PC-9 (cell line): ENCODE data around the gene HNRNPA2B1. TPM values are rescaled to one million over a fixed set of nuclear protein-coding genes. Genes with fewer than 3 reads are reported as not detected.
"Not testable (repeated sequence)": the region's sequence is repeated elsewhere in the genome, so short reads cannot be mapped to it uniquely, and the experiment has no call there.

Source experiments
- BruUV-seq: library from RNA; stranded (reverse); fragments of 400-500 nt; replicated peaks from 2 replicates; lab custom pipeline; 2021; lab: Mats Ljungman, UMichigan
- CTCF ChIA-PET: fragments of 300-600 bp; sonication (Branson Sonifier 250); formaldehyde crosslinking; loops from one replicate; lab custom pipeline; 2022; ENCODE audit warnings: antibody characterized with exemption; lab: Charles Lee
- POLR2A ChIA-PET: fragments of 300-600 bp; sonication (Branson Sonifier 250); formaldehyde crosslinking; loops from one replicate; lab custom pipeline; 2022; ENCODE audit warnings: antibody characterized with exemption; ENCODE audit not compliant: unreplicated experiment; lab: Charles Lee
- DNase-seq, 2 experiments: peaks; one replicate each; pipeline versions ENCODE4 v3.0.0 to v3.0.0-alpha.2; 2015 to 2022; ENCODE audit warnings: mixed read lengths in 1 of 2
- H2AFZ ChIP-seq: fragments of 200-600 bp; sonication (generic); 2 replicates; pipeline ENCODE4 v1.8.1; 2017; ENCODE audit warnings: antibody characterized with exemption
- H3F3A ChIP-seq: fragments of 200-600 bp; sonication (generic); 2 replicates; pipeline ENCODE4 v1.8.1; 2017; ENCODE audit warnings: antibody characterized with exemption, mild to moderate bottlenecking, low read depth; ENCODE audit not compliant: insufficient read depth
- H3K27ac ChIP-seq: fragments of 200-600 bp; sonication (generic); 2 replicates; pipeline ENCODE4 v1.6.1; 2016; ENCODE audit warnings: mixed run types
- H3K27me3 ChIP-seq: fragments of 200-600 bp; sonication (generic); 2 replicates; pipeline ENCODE4 v1.6.1; 2016; ENCODE audit warnings: low read depth, mixed run types; ENCODE audit not compliant: insufficient read depth
- H3K36me3 ChIP-seq: fragments of 200-600 bp; sonication (generic); 2 replicates; pipeline ENCODE4 v1.6.1; 2016; ENCODE audit warnings: low read depth, mixed run types
- H3K4me1 ChIP-seq: fragments of 200-600 bp; sonication (generic); replicated peaks from 2 replicates; pipeline ENCODE4 v1.6.1; 2016; ENCODE audit warnings: mixed run types; ENCODE audit not compliant: insufficient read depth
- H3K4me2 ChIP-seq: fragments of 200-600 bp; sonication (generic); 2 replicates; pipeline ENCODE4 v1.6.1; 2017; ENCODE audit warnings: mixed run types
- H3K4me3 ChIP-seq: fragments of 200-600 bp; sonication (generic); 2 replicates; pipeline ENCODE4 v1.6.1; 2016; ENCODE audit warnings: mixed run types
- H3K79me2 ChIP-seq: fragments of 200-600 bp; sonication (generic); 2 replicates; pipeline ENCODE4 v1.6.1; 2017; ENCODE audit warnings: low read depth, mixed run types
- H3K9me2 ChIP-seq: fragments of 200-600 bp; sonication (generic); 2 replicates; pipeline ENCODE4 v1.8.1; 2017; ENCODE audit warnings: mild to moderate bottlenecking; ENCODE audit not compliant: insufficient read depth
- H3K9me3 ChIP-seq: fragments of 200-600 bp; sonication (generic); 2 replicates; pipeline ENCODE4 v1.8.1; 2016; ENCODE audit warnings: low read depth; ENCODE audit not compliant: insufficient read depth
- H4K20me1 ChIP-seq: fragments of 200-600 bp; sonication (generic); 2 replicates; pipeline ENCODE4 v1.8.1; 2017; ENCODE audit not compliant: insufficient read depth
- CTCF ChIP-seq: fragments of 200-600 bp; sonication (generic); conservative IDR thresholded peaks from 2 replicates; pipeline ENCODE4 v1.6.1; 2017; ENCODE audit warnings: mixed run types, antibody characterized with exemption, mild to moderate bottlenecking, moderate library complexity
- EZH2 ChIP-seq: fragments of 200-600 bp; sonication (generic); IDR thresholded peaks from 2 replicates; pipeline ENCODE4 v1.8.0; 2017; ENCODE audit warnings: antibody characterized with exemption, low read depth
- intact Hi-C: fragments of 100-400 bp; cut with micrococcal nuclease; formaldehyde crosslinking; loops from one replicate; pipeline ENCODE4 v1.10.0; 2022; ENCODE audit not compliant: unreplicated experiment
- total RNA-seq: library from RNA; stranded (reverse); gene quantifications from 2 replicates; pipeline ENCODE4 v1.2.3, GENCODE V29; 2021

Gene HNRNPA2B1
- total RNA-seq, 1 experiment from 2014 or later: 792 TPM

- no peak for TF ChIP-seq CTCF
- no peak for TF ChIP-seq EZH2
- peaks cover 29% of the 10 kb centered on the region for H3K79me2 ChIP-seq
- H3F3A ChIP-seq: peaks cover 70% of the 10 kb centered on the region
- no peak overlapping the region for H2AFZ ChIP-seq
- no peaks in the 10 kb centered on the region for H3K9me2 ChIP-seq
- peaks cover 7% of the 10 kb centered on the region; the same call in 1 of the 2 replicates for H3K4me1 ChIP-seq
- intact Hi-C loops: no loop called here
- no peaks in the 10 kb centered on the region for H3K9me3 ChIP-seq
- H3K36me3 ChIP-seq: peaks cover 49% of the 10 kb centered on the region
- H3K4me2 ChIP-seq: no peak overlapping the region
- H3K27me3 ChIP-seq: no peaks in the 10 kb centered on the region
- no peak overlapping the region for H3K4me3 ChIP-seq
- POLR2A ChIA-PET: no interaction called here
- no peak for DNase-seq
- no peak overlapping the region for H3K27ac ChIP-seq
- peaks cover 7% of the 10 kb centered on the region; the same call in 1 of the 2 replicates for H4K20me1 ChIP-seq
- no TSS peak for BruUV-seq
- CTCF ChIA-PET: no interaction called here
Observed at GRCh38 chr7:26179422-26179821, 21.1 kb downstream of the HNRNPA2B1 start.

GRCh38 chr7:26178272-26178960, 22.1 kb downstream of the HNRNPA2B1 start:
- Histone ChIP-seq H2AFZ (no peak overlapping the region), H3K36me3 (peaks cover 44% of the 10 kb centered on the region), H3K4me2 (no peak overlapping the region), H3K27ac (no peak overlapping the region), H3K9me2 (no peaks in the 10 kb centered on the region), H3K4me3 (no peak overlapping the region), H4K20me1 (peaks cover 5% of the 10 kb centered on the region; the same call in 1 of the 2 replicates), H3K4me1 (0 out of 2 replicates have a peak, but pooled peaks cover 7% of the 10 kb centered on the region), H3K79me2 (peaks cover 39% of the 10 kb centered on the region), H3K27me3 (no peaks in the 10 kb centered on the region), H3K9me3 (no peaks in the 10 kb centered on the region), H3F3A (peaks cover 60% of the 10 kb centered on the region)
- TF ChIP-seq EZH2 (no peak), CTCF (no peak)
- DNase-seq: no peak
- ChIA-PET POLR2A (no interaction called here), CTCF (no interaction called here)
- intact Hi-C loops: no loop called here
- BruUV-seq: no TSS peak

DNA sequence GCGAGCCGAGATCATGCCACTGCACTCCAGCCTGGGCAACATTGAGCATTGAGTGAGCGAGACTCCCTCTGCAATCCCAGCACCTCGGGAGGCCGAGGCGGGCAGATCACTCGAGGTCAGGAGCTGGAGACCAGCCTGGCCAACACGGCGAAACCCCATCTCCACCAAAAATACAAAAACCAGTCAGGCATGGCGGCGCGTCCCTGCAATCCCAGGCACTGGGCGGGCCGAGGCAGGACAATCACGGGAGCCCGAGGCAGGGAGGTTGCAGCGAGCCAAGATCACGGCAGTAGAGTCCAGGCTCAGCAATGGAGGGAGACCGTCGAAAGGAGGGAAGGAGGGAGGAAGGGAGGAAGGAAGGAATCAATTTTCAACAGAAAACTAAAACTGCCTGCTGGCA, 23.3 kb downstream of the HNRNPA2B1 start:
- not testable (repeated sequence) for BruUV-seq, H2AFZ ChIP-seq

GRCh38 chr7:26176696-26177095, 23.9 kb downstream of the HNRNPA2B1 start:
- H3K27ac ChIP-seq, BruUV-seq, H2AFZ ChIP-seq, DNase-seq, CTCF ChIA-PET, POLR2A ChIA-PET, H4K20me1 ChIP-seq, H3K9me2 ChIP-seq, H3K9me3 ChIP-seq, intact Hi-C loops, H3K4me1 ChIP-seq, H3K4me3 ChIP-seq, H3K27me3 ChIP-seq, H3K4me2 ChIP-seq: not testable (repeated sequence)
- peaks cover 43% of the 10 kb centered on the region for H3F3A ChIP-seq
- peaks cover 52% of the 10 kb centered on the region for H3K36me3 ChIP-seq
- H3K79me2 ChIP-seq: peaks cover 57% of the 10 kb centered on the region

More for the DNA sequence above, 23.3 kb downstream of the HNRNPA2B1 start:
- POLR2A ChIA-PET, H3K4me2 ChIP-seq, H4K20me1 ChIP-seq, intact Hi-C loops, H3K4me1 ChIP-seq, H3K9me2 ChIP-seq, H3K27me3 ChIP-seq, H3K9me3 ChIP-seq, H3K4me3 ChIP-seq, DNase-seq: not testable (repeated sequence)
- H3K79me2 ChIP-seq: peaks cover 51% of the 10 kb centered on the region
- H3K36me3 ChIP-seq: peaks cover 52% of the 10 kb centered on the region
- peak overlapping the region; percentile 28; the same call in 1 of the 2 replicates for H3K27ac ChIP-seq
- CTCF ChIA-PET: interaction anchor here (0.6 kb wide), 1 partner anchor 275 kb away, joined by 4 read pairs; no protein-coding TSS in a partner anchor
- H3F3A ChIP-seq: peaks cover 48% of the 10 kb centered on the region

DNA sequence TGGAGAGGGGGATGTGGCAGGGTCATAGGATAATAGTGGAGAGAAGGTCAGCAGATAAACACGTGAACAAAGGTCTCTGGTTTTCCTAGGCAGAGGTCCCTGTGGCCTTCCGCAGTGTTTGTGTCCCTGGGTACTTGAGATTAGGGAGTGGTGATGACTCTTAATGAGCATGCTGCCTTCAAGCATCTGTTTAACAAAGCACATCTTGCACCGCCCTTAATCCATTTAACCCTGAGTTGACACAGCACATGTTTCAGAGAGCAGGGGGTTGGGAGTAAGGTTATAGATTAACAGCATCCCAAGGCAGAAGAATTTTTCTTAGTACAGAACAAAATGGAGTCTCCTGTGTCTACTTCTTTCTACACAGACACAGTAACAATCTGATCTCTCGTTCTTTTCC, 24.6 kb downstream of the HNRNPA2B1 start:
- CTCF ChIA-PET, DNase-seq: not testable (repeated sequence)

More for the DNA sequence above, 24.6 kb downstream of the HNRNPA2B1 start:
- H3K4me3 ChIP-seq, BruUV-seq, H3K9me3 ChIP-seq, POLR2A ChIA-PET, H4K20me1 ChIP-seq, H2AFZ ChIP-seq, H3K4me2 ChIP-seq, H3K9me2 ChIP-seq, H3K27me3 ChIP-seq, H3K27ac ChIP-seq, H3K4me1 ChIP-seq, intact Hi-C loops: not testable (repeated sequence)
- Histone ChIP-seq H3K79me2 (peaks cover 65% of the 10 kb centered on the region), H3K36me3 (peaks cover 53% of the 10 kb centered on the region), H3F3A (peaks cover 38% of the 10 kb centered on the region)
